ENCODE measurements around the gene UBTF. TPM values are rescaled to one million over a fixed set of nuclear protein-coding genes. Genes with fewer than 3 reads are reported as not detected.

UBTF gene
- total and polyA plus RNA-seq, 2 of the 8 experiments (the other 6 are each of a cell fraction or from before 2014, with no cell fraction given) = 14.7 to 106 TPM

DNA sequence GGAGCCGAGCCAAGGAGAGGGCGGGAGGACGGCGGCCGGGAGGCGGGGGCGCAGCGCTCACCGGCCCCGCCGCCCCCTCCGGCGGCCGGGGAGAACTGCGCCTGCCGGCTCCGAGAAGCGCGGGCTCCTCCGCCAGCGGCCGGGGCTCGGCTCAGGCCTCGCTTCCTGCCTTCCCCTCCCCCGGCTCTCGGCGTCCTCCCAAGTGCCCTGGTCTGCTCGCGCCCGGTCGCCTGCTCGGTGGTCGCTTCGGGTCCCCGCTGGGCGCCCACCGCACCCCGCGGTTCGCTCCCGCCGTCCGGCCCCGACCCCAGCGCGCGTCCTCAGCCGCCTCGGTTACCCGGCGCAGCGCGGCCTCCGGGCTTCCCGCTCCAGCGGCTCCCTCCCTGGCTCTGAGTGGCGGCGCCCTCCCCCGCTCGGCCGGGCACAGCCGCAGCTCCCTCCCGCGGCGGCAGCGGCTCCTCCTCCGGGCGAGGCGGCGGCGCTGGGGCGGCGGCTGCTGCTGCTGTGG, 313 bp downstream of the UBTF start (continued):
- TF ChIP-seq CREB1 (IDR thresholded peaks at IDR 0.05) (no peak), EGR1 (IDR thresholded peaks at IDR 0.05; ENCODE audit: borderline replicate concordance, low read depth, low read length) (peak; percentile 39; the same call in 1 of the 2 replicates), KDM5A (IDR thresholded peaks at IDR 0.05; ENCODE audit: low read length) (no peak), KDM4A (IDR thresholded peaks at IDR 0.05; ENCODE audit: low read depth, low read length, severe bottlenecking) (peak; percentile 45), POLR2A (IDR thresholded peaks at IDR 0.05; ENCODE audit: control extremely low read depth in 1 of 2, low read depth in 2 of 2, low read length in 2 of 2) (peak in 1 of 2 experiments; percentile 49; a peak in 2 of 3 replicates)
- TF ChIP-seq, protein P1, sequence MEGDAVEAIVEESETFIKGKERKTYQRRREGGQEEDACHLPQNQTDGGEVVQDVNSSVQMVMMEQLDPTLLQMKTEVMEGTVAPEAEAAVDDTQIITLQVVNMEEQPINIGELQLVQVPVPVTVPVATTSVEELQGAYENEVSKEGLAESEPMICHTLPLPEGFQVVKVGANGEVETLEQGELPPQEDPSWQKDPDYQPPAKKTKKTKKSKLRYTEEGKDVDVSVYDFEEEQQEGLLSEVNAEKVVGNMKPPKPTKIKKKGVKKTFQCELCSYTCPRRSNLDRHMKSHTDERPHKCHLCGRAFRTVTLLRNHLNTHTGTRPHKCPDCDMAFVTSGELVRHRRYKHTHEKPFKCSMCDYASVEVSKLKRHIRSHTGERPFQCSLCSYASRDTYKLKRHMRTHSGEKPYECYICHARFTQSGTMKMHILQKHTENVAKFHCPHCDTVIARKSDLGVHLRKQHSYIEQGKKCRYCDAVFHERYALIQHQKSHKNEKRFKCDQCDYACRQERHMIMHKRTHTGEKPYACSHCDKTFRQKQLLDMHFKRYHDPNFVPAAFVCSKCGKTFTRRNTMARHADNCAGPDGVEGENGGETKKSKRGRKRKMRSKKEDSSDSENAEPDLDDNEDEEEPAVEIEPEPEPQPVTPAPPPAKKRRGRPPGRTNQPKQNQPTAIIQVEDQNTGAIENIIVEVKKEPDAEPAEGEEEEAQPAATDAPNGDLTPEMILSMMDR (IDR thresholded peaks at IDR 0.05; ENCODE audit: control extremely low read depth in 1 of 3, insufficient read depth in 1 of 3, low read depth in 1 of 3, low read length in 3 of 3) = peak; percentile 25 to 58 (median 53)
